Activated CD4-positive, alpha-beta T cell treated with anti-CD3 and anti-CD28 coated beads for 36 hours (primary cell): ENCODE measurements around the gene TOMM22. TPM values are rescaled to one million over a fixed set of nuclear protein-coding genes. Genes with fewer than 3 reads are reported as not detected.

Source experiments
- ATAC-seq: fragments of 200-7000 bp; cut with Tn5 transposase; one replicate; pipeline ENCODE4 v1.10.0; 2021; ENCODE audit warnings: mild to moderate bottlenecking, moderate library complexity
- CTCF ChIA-PET: fragments of 350-600 bp; sonication (Branson Sonifier 250); formaldehyde crosslinking; loops from one replicate; lab custom pipeline; 2021; ENCODE audit warnings: antibody characterized with exemption; lab: Charles Lee
- POLR2A ChIA-PET: fragments of 350-600 bp; sonication (Branson Sonifier 250); formaldehyde crosslinking; loops from one replicate; lab custom pipeline; 2021; ENCODE audit warnings: antibody characterized with exemption, inconsistent platforms; lab: Charles Lee
- DNase-seq: peaks from one replicate; pipeline ENCODE4 v3.0.0-alpha.2; 2020
- H3K27ac Mint-ChIP-seq: one replicate; pipeline ENCODE4 v1.8.0; 2021; ENCODE audit warnings: mixed read lengths
- H3K27me3 Mint-ChIP-seq: one replicate; pipeline ENCODE4 v1.8.0; 2021; ENCODE audit warnings: mixed read lengths
- H3K36me3 Mint-ChIP-seq: one replicate; pipeline ENCODE4 v1.8.0; 2021; ENCODE audit warnings: low read depth, mixed read lengths
- H3K4me1 Mint-ChIP-seq: one replicate; pipeline ENCODE4 v1.8.0; 2021; ENCODE audit warnings: mixed read lengths
- H3K4me3 Mint-ChIP-seq: one replicate; pipeline ENCODE4 v1.8.0; 2021; ENCODE audit warnings: mild to moderate bottlenecking, moderate library complexity, mixed read lengths
- H3K9me3 Mint-ChIP-seq: one replicate; pipeline ENCODE4 v1.8.0; 2021; ENCODE audit warnings: low read depth, mixed read lengths
- intact Hi-C, 2 experiments: fragments of 100-400 bp; cut with DNase I in 1 of 2; cut with micrococcal nuclease in 1 of 2; formaldehyde crosslinking; loops; one replicate each; pipeline versions ENCODE4 v1.14.2 to v1.15.1; 2022 to 2024; cut with DNase I, micrococcal nuclease
- total RNA-seq, 2 experiments: library from RNA; stranded (reverse); gene quantifications; one replicate each; pipeline ENCODE4 v1.2.3, GENCODE V29; 2021

The TOMM22 gene
- total RNA-seq, 2 experiments from 2014 or later = 146 to 155 TPM

GRCh38 chr22:38656256-38657044 is 25.3 kb upstream of the TOMM22 start, which contains the start of the genes CBY1 and FAM227A:
Gene CBY1, plus strand, starts transcription at chr22:38656638. Its CDS starts 11,417 bp downstream, at chr22:38668055.
Gene FAM227A, minus strand, starts transcription at chr22:38656392. Its CDS starts 6,224 bp downstream, at chr22:38650168.
- Mint-ChIP-seq H3K9me3 (no peaks in the 10 kb centered on the region), H3K36me3 (no peaks in the 10 kb centered on the region), H3K4me1 (peaks cover 11% of the 10 kb centered on the region), H3K27me3 (no peaks in the 10 kb centered on the region), H3K4me3 (peak within 1 kb of the TSS; percentile 79), H3K27ac (peak within 1 kb of the TSS; percentile 93)
- ChIA-PET POLR2A (interaction anchor here (2.5 kb wide), 1 partner anchor 25 kb away, joined by 13 read pairs; the partner anchor contains the start of gene TOMM22), CTCF (no interaction called here)
- intact Hi-C loops = loop anchor here (1.0 to 5.0 kb wide), 13 partner anchors 24 to 476 kb away; partner anchors contain the start of genes GTPBP1 (in 2 of the 2), TOMM22 (in 2 of the 2), CSNK1E (in 1 of the 2) and DDX17 (in 1 of the 2)
- DNase-seq (peak; percentile 89), ATAC-seq (peak; percentile 83)

DNA sequence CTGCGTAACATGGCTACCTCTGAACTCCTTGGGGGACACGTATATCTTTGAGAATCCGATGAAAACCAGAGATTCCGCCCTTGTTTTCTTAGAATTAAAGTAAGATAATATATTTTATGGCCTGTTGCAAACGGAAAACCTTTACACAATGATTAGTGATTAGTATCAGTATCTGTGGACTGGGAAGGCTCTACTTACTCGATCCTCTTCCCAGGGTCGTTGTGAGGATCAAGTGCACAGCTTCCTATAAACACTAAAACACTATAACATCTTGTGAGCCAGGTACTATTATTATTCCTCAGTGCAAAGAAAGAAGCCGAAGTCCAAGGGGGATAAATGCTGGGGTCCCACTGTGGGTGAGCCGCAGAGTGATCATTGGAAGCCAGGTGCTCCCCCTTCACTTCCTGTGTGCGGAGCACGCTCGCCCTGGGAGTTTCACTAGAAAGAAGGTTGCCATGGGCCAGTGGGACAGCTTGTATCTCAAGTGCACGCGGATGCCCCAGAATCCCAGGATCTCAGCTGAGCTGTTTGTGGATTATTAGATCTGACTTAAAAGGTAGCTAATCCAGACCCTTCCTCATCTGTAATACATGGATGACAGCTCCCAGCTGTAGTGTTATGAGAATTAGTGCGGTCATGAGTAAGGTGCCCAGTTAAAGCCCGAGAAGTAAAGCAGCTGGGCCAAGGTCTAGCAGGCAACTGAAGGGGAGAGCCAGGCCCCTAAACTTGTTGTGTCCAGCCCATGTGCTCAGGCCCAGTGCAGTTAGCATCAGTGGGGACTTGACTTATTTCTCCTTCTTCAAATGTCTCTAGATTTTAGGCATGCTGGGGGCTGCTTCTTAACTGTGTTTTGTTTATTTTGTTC is 24.5 kb upstream of the TOMM22 start:
- peaks cover 11% of the 10 kb centered on the region for H3K4me1 Mint-ChIP-seq
- no peaks in the 10 kb centered on the region for H3K27me3 Mint-ChIP-seq

GRCh38 chr22:38674888-38675287 is 6.9 kb upstream of the TOMM22 start:
- Mint-ChIP-seq H3K27ac (no peak overlapping the region), H3K36me3 (peaks cover 14% of the 10 kb centered on the region), H3K9me3 (no peaks in the 10 kb centered on the region), H3K4me1 (no peaks in the 10 kb centered on the region), H3K27me3 (no peaks in the 10 kb centered on the region), H3K4me3 (no peak overlapping the region)
- intact Hi-C loops = no loop called here
- ATAC-seq = no peak
- CTCF ChIA-PET = interaction anchor here (0.6 to 0.7 kb wide), 3 partner anchors 17 to 541 kb away, joined by 3 to 4 read pairs (median 4); no protein-coding TSS in a partner anchor
- POLR2A ChIA-PET = no interaction called here
- no peak for DNase-seq

More for the DNA sequence above, 24.5 kb upstream of the TOMM22 start:
- ATAC-seq = peak; percentile 50
- peak; percentile 68 for DNase-seq
- no peaks in the 10 kb centered on the region for H3K36me3 Mint-ChIP-seq
- peak overlapping the region; percentile 79 for H3K4me3 Mint-ChIP-seq
- POLR2A ChIA-PET = interaction anchor here (2.5 kb wide), 1 partner anchor 24 kb away, joined by 13 read pairs; the partner anchor contains the start of gene TOMM22
- intact Hi-C loops = loop anchor here (2.0 to 5.0 kb wide), 4 partner anchors 24 to 384 kb away; partner anchors contain the start of genes CSNK1E (in 1 of the 2), GTPBP1 (in 1 of the 2), TMEM184B (in 1 of the 2) and TOMM22 (in 1 of the 2)
- H3K9me3 Mint-ChIP-seq = no peaks in the 10 kb centered on the region
- H3K27ac Mint-ChIP-seq = peak overlapping the region; percentile 93
- CTCF ChIA-PET = interaction anchor here (0.7 kb wide), 1 partner anchor 18 kb away, joined by 4 read pairs; no protein-coding TSS in a partner anchor

- Mint-ChIP-seq H3K36me3 (peaks cover 12% of the 10 kb centered on the region), H3K9me3 (no peaks in the 10 kb centered on the region), H3K4me3 (no peak overlapping the region), H3K27ac (no peak overlapping the region), H3K27me3 (no peaks in the 10 kb centered on the region), H3K4me1 (no peaks in the 10 kb centered on the region)
- ChIA-PET POLR2A (no interaction called here), CTCF (no interaction called here)
- no peak for DNase-seq
- ATAC-seq = no peak
- intact Hi-C loops = no loop called here
Observed at GRCh38 chr22:38675833-38676232, 5.9 kb upstream of the TOMM22 start.

GRCh38 chr22:38684895-38685294 is 3.1 kb downstream of the TOMM22 start:
- no peak for ATAC-seq
- intact Hi-C loops = loop anchor here in 1 of 2 experiments (5.0 kb wide), 1 partner anchor 178 kb away; the partner anchor contains the start of gene DDX17
- ChIA-PET POLR2A (no interaction called here), CTCF (no interaction called here)
- peaks cover 20% of the 10 kb centered on the region for H3K4me1 Mint-ChIP-seq
- no peak for DNase-seq
- H3K27ac Mint-ChIP-seq = no peak overlapping the region
- peaks cover 59% of the 10 kb centered on the region for H3K36me3 Mint-ChIP-seq
- H3K9me3 Mint-ChIP-seq = no peaks in the 10 kb centered on the region
- no peak overlapping the region for H3K4me3 Mint-ChIP-seq
- no peaks in the 10 kb centered on the region for H3K27me3 Mint-ChIP-seq

DNA sequence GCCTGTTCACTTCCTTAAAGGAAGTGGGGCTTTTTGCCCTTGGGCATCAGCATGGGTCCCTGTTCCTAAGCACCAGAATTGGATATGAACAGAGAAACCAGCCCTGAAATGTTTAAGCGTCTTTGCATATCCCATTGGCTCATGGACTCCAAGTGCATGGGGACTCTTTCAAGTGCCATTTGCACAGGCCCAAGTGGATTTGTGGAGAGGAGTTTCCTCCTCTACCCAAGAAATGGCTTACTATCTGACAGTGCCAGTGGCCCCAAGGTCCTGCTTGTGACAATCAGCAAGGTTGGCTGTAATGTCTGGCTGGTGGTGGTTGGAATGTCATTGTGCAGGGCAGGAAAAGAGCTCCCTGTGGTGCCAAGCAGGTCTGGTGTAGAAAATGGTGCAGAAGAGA is 4.0 kb downstream of the TOMM22 start:
- ATAC-seq = no peak
- peaks cover 61% of the 10 kb centered on the region for H3K36me3 Mint-ChIP-seq

GRCh38 chr22:38689651-38690050 is 7.9 kb downstream of the TOMM22 start:
- DNase-seq = no peak
- Mint-ChIP-seq H3K4me3 (no peak overlapping the region), H3K27ac (no peak overlapping the region), H3K4me1 (peaks cover 6% of the 10 kb centered on the region), H3K9me3 (no peaks in the 10 kb centered on the region), H3K36me3 (peaks cover 59% of the 10 kb centered on the region), H3K27me3 (no peaks in the 10 kb centered on the region)
- intact Hi-C loops = no loop called here
- no peak for ATAC-seq
- CTCF ChIA-PET = interaction anchor here (0.7 kb wide), 1 partner anchor 8 kb away, joined by 3 read pairs; the partner anchor contains the start of gene TOMM22
- POLR2A ChIA-PET = no interaction called here

More for the DNA sequence above, 4.0 kb downstream of the TOMM22 start:
- Mint-ChIP-seq H3K9me3 (no peaks in the 10 kb centered on the region), H3K4me3 (no peak overlapping the region), H3K4me1 (peaks cover 20% of the 10 kb centered on the region), H3K27ac (peak overlapping the region; percentile 11), H3K27me3 (no peaks in the 10 kb centered on the region)
- ChIA-PET CTCF (no interaction called here), POLR2A (no interaction called here)
- intact Hi-C loops = no loop called here
- DNase-seq = no peak

- ATAC-seq (no peak), DNase-seq (no peak)
- ChIA-PET POLR2A (no interaction called here), CTCF (no interaction called here)
- no peak overlapping the region for H3K27ac Mint-ChIP-seq
- peaks cover 47% of the 10 kb centered on the region for H3K4me1 Mint-ChIP-seq
- no peaks in the 10 kb centered on the region for H3K9me3 Mint-ChIP-seq
- peaks cover 59% of the 10 kb centered on the region for H3K36me3 Mint-ChIP-seq
- intact Hi-C loops = no loop called here
- no peak overlapping the region for H3K4me3 Mint-ChIP-seq
- H3K27me3 Mint-ChIP-seq = no peaks in the 10 kb centered on the region
Observed at GRCh38 chr22:38694049-38694448, 12.3 kb downstream of the TOMM22 start.

DNA sequence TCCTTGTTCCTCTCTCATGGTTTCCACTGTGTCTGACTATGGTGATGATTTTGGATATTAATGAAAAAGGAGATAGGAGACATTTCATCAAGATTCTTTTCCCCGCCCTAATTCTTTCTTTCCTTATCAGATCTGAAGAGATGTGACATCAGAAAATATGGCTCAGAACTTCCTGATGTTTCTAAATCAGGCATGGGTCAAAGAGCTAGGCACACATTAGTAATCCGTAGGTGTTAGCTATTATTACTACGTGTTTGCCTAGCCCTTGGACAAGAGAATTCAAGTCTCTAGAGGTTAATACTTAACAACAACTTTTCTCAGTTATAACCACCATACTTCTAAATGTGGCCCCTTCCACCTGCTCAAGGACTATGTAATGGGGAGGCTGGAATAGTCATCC is 13.2 kb downstream of the TOMM22 start:
- peak overlapping the region; percentile 76 for H3K27ac Mint-ChIP-seq
- no peak for DNase-seq
- no peaks in the 10 kb centered on the region for H3K27me3 Mint-ChIP-seq
- ChIA-PET POLR2A (no interaction called here), CTCF (interaction anchor here (2.9 kb wide), 1 partner anchor 13 kb away, joined by 25 read pairs; the partner anchor contains the start of gene TOMM22)
- H3K9me3 Mint-ChIP-seq = no peaks in the 10 kb centered on the region
- H3K4me1 Mint-ChIP-seq = peaks cover 53% of the 10 kb centered on the region
- intact Hi-C loops = no loop called here
- H3K4me3 Mint-ChIP-seq = no peak overlapping the region
- peaks cover 61% of the 10 kb centered on the region for H3K36me3 Mint-ChIP-seq
- ATAC-seq = no peak

DNA sequence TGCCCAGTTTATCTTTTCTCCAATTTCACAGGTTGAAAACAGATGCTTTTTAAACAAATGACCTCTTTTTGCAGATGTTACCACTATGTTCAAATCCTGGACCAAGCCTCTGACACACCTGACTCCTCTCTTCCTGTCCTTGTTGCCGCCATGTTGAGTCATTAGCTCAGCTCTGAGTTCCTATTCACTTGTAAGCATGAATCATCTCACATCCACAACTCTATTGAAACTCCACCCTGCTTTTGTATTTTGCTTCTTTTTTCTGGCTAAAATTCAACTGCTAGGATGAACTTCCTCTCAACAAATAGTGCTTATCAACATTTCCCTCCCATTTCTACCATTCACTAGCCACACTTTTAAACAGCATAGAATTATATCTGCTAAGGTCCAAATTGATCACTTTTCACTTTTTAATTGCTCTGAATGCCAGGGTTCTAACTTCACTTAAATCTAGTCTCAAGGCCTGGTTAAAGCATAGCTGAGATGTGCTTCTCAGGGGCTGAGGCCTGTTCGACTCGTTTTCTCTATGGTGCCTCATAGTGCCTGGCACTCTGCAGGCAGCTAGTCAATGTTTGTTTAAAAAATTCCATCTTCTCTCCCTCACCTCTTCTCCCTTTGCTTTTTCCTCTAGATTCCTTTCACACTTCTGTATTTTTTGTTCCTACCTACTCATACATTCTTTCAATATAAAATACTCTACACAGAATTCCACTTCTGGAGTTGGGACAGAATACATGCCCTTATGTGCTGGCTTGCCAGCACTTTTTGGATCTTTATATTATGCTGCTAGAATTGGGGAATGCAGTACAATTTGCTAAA is 15.1 kb downstream of the TOMM22 start:
- intact Hi-C loops = loop anchor here (1.0 to 2.0 kb wide), 4 partner anchors 16 to 622 kb away; partner anchors contain the start of genes CBY1 (in 2 of the 2), FAM227A (in 2 of the 2), TOMM22 (in 2 of the 2) and RPL3 (in 1 of the 2)
- ChIA-PET CTCF (interaction anchor here (0.6 to 2.9 kb wide), 3 partner anchors 15 to 708 kb away, joined by 3 to 25 read pairs (median 3); partner anchors contain the start of gene TOMM22), POLR2A (interaction anchor here (0.7 to 2.0 kb wide), 3 partner anchors 13 to 39 kb away, joined by 3 to 8 read pairs (median 3); partner anchors contain the start of gene TOMM22)
- DNase-seq = peak; percentile 73
- peak; percentile 74 for ATAC-seq
- no peaks in the 10 kb centered on the region for H3K9me3 Mint-ChIP-seq
- H3K27ac Mint-ChIP-seq = peak overlapping the region; percentile 95
- H3K27me3 Mint-ChIP-seq = no peaks in the 10 kb centered on the region
- H3K4me1 Mint-ChIP-seq = peaks cover 58% of the 10 kb centered on the region
- H3K36me3 Mint-ChIP-seq = peaks cover 58% of the 10 kb centered on the region
- peak overlapping the region; percentile 95 for H3K4me3 Mint-ChIP-seq
